Measurements from ENCODE around the gene ITGAL. TPM values are rescaled to one million over a fixed set of nuclear protein-coding genes. Genes with fewer than 3 reads are reported as not detected.

ITGAL gene
- total RNA-seq, 1 experiment from 2014 or later: 0.03 TPM

- DNase-seq: no peak
- no peaks in the 10 kb centered on the region; the same call in 1 of the 2 replicates for H3K36me3 ChIP-seq (replicated peaks; ENCODE audit: control insufficient read depth, insufficient read depth, low read length)
- no peaks in the 10 kb centered on the region for H3K27me3 ChIP-seq (ENCODE audit: control insufficient read depth, insufficient read depth, low read length)
- H3K4me3 ChIP-seq (ENCODE audit: insufficient read depth, low read depth, low read length): no peak overlapping the region
Observed at GRCh38 chr16:30551781-30552180, 79.2 kb downstream of the ITGAL start.

- Histone ChIP-seq H3K36me3 (replicated peaks; ENCODE audit: control insufficient read depth, insufficient read depth, low read length) (no peaks in the 10 kb centered on the region; the same call in 1 of the 2 replicates), H3K4me3 (ENCODE audit: insufficient read depth, low read depth, low read length) (no peak overlapping the region)
Observed at GRCh38 chr16:30552956-30553355, 80.4 kb downstream of the ITGAL start.

GRCh38 chr16:30553393-30553899 lies 80.9 kb downstream of the ITGAL start:
- no peak overlapping the region for H3K4me3 ChIP-seq (ENCODE audit: insufficient read depth, low read depth, low read length)
- DNase-seq: no peak
- no peaks in the 10 kb centered on the region for H3K27me3 ChIP-seq (ENCODE audit: control insufficient read depth, insufficient read depth, low read length)
- no peaks in the 10 kb centered on the region; the same call in 1 of the 2 replicates for H3K36me3 ChIP-seq (replicated peaks; ENCODE audit: control insufficient read depth, insufficient read depth, low read length)

More at GRCh38 chr16:30552956-30553355, 80.4 kb downstream of the ITGAL start:
- DNase-seq: no peak
- H3K27me3 ChIP-seq (ENCODE audit: control insufficient read depth, insufficient read depth, low read length): no peaks in the 10 kb centered on the region

GRCh38 chr16:30554557-30555314 lies 82.2 kb downstream of the ITGAL start:
- H3K27me3 ChIP-seq (ENCODE audit: control insufficient read depth, insufficient read depth, low read length): no peaks in the 10 kb centered on the region
- no peak overlapping the region for H3K4me3 ChIP-seq (ENCODE audit: insufficient read depth, low read depth, low read length)
- H3K36me3 ChIP-seq (replicated peaks; ENCODE audit: control insufficient read depth, insufficient read depth, low read length): no peaks in the 10 kb centered on the region; the same call in 1 of the 2 replicates
- DNase-seq: no peak

GRCh38 chr16:30555315-30556124 lies 83.0 kb downstream of the ITGAL start:
- no peaks in the 10 kb centered on the region for H3K27me3 ChIP-seq (ENCODE audit: control insufficient read depth, insufficient read depth, low read length)
- H3K36me3 ChIP-seq (replicated peaks; ENCODE audit: control insufficient read depth, insufficient read depth, low read length): no peaks in the 10 kb centered on the region; the same call in 1 of the 2 replicates
- no peak for DNase-seq
- no peak overlapping the region for H3K4me3 ChIP-seq (ENCODE audit: insufficient read depth, low read depth, low read length)

- no peaks in the 10 kb centered on the region; the same call in 1 of the 2 replicates for H3K36me3 ChIP-seq (replicated peaks; ENCODE audit: control insufficient read depth, insufficient read depth, low read length)
- no peaks in the 10 kb centered on the region for H3K27me3 ChIP-seq (ENCODE audit: control insufficient read depth, insufficient read depth, low read length)
- peak; percentile 41 for DNase-seq
- H3K4me3 ChIP-seq (ENCODE audit: insufficient read depth, low read depth, low read length): no peak overlapping the region
Observed at GRCh38 chr16:30556125-30556473, 83.6 kb downstream of the ITGAL start.

- peak overlapping the region; percentile 86 for H3K4me3 ChIP-seq (ENCODE audit: insufficient read depth, low read depth, low read length)
- H3K36me3 ChIP-seq (replicated peaks; ENCODE audit: control insufficient read depth, insufficient read depth, low read length): no peaks in the 10 kb centered on the region; the same call in 1 of the 2 replicates
- no peak for DNase-seq
- no peaks in the 10 kb centered on the region for H3K27me3 ChIP-seq (ENCODE audit: control insufficient read depth, insufficient read depth, low read length)
Observed at GRCh38 chr16:30557707-30557956, 85.1 kb downstream of the ITGAL start.

GRCh38 chr16:30557957-30558788 lies 85.6 kb downstream of the ITGAL start, which contains the start of gene ZNF764:
Gene ZNF764, minus strand, starts transcription at chr16:30558374. Its CDS starts 192 bp downstream, at chr16:30558182.
- DNase-seq: peak; percentile 96
- peak within 1 kb of the TSS; percentile 86 for H3K4me3 ChIP-seq (ENCODE audit: insufficient read depth, low read depth, low read length)
- H3K27me3 ChIP-seq (ENCODE audit: control insufficient read depth, insufficient read depth, low read length): no peaks in the 10 kb centered on the region
- H3K36me3 ChIP-seq (replicated peaks; ENCODE audit: control insufficient read depth, insufficient read depth, low read length): no peaks in the 10 kb centered on the region; the same call in 1 of the 2 replicates

GRCh38 chr16:30558789-30559377 lies 86.3 kb downstream of the ITGAL start:
- Histone ChIP-seq H3K27me3 (ENCODE audit: control insufficient read depth, insufficient read depth, low read length) (no peaks in the 10 kb centered on the region), H3K36me3 (replicated peaks; ENCODE audit: control insufficient read depth, insufficient read depth, low read length) (no peaks in the 10 kb centered on the region; the same call in 1 of the 2 replicates), H3K4me3 (ENCODE audit: insufficient read depth, low read depth, low read length) (peak overlapping the region; percentile 25)
- no peak for DNase-seq

- no peak for DNase-seq
- no peak overlapping the region for H3K4me3 ChIP-seq (ENCODE audit: insufficient read depth, low read depth, low read length)
- no peaks in the 10 kb centered on the region for H3K27me3 ChIP-seq (ENCODE audit: control insufficient read depth, insufficient read depth, low read length)
- H3K36me3 ChIP-seq (replicated peaks; ENCODE audit: control insufficient read depth, insufficient read depth, low read length): no peaks in the 10 kb centered on the region; the same call in 1 of the 2 replicates
Observed at GRCh38 chr16:30559690-30560089, 87.1 kb downstream of the ITGAL start.

GRCh38 chr16:30561089-30561816 lies 88.7 kb downstream of the ITGAL start:
- Histone ChIP-seq H3K36me3 (replicated peaks; ENCODE audit: control insufficient read depth, insufficient read depth, low read length) (no peaks in the 10 kb centered on the region), H3K27me3 (ENCODE audit: control insufficient read depth, insufficient read depth, low read length) (no peaks in the 10 kb centered on the region), H3K4me3 (ENCODE audit: insufficient read depth, low read depth, low read length) (peak overlapping the region; percentile 38; the same call in 1 of the 2 replicates)
- peak; percentile 76 for DNase-seq

GRCh38 chr16:30562021-30562420 lies 89.5 kb downstream of the ITGAL start:
- DNase-seq: no peak
- no peaks in the 10 kb centered on the region for H3K27me3 ChIP-seq (ENCODE audit: control insufficient read depth, insufficient read depth, low read length)
- no peak overlapping the region for H3K4me3 ChIP-seq (ENCODE audit: insufficient read depth, low read depth, low read length)
- no peaks in the 10 kb centered on the region for H3K36me3 ChIP-seq (replicated peaks; ENCODE audit: control insufficient read depth, insufficient read depth, low read length)

- no peaks in the 10 kb centered on the region for H3K27me3 ChIP-seq (ENCODE audit: control insufficient read depth, insufficient read depth, low read length)
- DNase-seq: no peak
- no peak overlapping the region for H3K4me3 ChIP-seq (ENCODE audit: insufficient read depth, low read depth, low read length)
- no peaks in the 10 kb centered on the region for H3K36me3 ChIP-seq (replicated peaks; ENCODE audit: control insufficient read depth, insufficient read depth, low read length)
Observed at GRCh38 chr16:30565526-30565925, 93.0 kb downstream of the ITGAL start.

All from H7 (cell line).